ENCODE results near the gene EXD1.

- TF ChIP-seq CTCF (IDR thresholded peaks at IDR 0.05) (no peak), POLR2A (IDR thresholded peaks at IDR 0.05) (no peak), EP300 (IDR thresholded peaks at IDR 0.05) (no peak), POLR2AphosphoS5 (IDR thresholded peaks at IDR 0.05) (no peak)
These were observed 31.1 kb downstream of the EXD1 start for GRCh38 chr15:41199470-41199869.
